Islet of Langerhans (tissue), 1 donor: Measurements from ENCODE around the gene SPA17.

Source experiments
- FAIRE-seq: peaks from one replicate; lab custom pipeline; 2011; peaks lifted over from hg19 to GRCh38; lab: Jason Lieb, UNC

SPA17 gene

GRCh38 chr11:124663861-124664260, 9.8 kb upstream of the SPA17 start:
- FAIRE-seq = no peak

- no peak for FAIRE-seq
These were observed 6.1 kb upstream of the SPA17 start for GRCh38 chr11:124667601-124668000.

DNA sequence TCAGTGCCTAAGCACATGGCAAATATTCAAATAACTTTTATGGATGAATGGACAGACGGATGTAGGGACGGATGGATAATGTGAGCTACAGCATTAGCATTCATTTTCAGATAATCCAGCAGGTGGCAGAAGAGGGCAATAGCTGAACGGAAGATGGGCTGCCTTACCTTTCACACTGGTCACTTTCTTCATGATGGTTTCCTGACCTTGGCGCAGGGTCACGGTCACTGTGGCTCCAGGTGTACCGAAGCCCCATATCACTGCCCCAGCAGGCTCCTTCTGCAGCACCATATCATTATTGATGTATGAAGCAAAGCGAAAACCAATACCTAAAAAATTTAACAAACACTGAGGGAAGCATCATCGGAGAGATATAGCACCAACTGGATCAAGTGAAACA, 4.5 kb upstream of the SPA17 start:
- FAIRE-seq = no peak

DNA sequence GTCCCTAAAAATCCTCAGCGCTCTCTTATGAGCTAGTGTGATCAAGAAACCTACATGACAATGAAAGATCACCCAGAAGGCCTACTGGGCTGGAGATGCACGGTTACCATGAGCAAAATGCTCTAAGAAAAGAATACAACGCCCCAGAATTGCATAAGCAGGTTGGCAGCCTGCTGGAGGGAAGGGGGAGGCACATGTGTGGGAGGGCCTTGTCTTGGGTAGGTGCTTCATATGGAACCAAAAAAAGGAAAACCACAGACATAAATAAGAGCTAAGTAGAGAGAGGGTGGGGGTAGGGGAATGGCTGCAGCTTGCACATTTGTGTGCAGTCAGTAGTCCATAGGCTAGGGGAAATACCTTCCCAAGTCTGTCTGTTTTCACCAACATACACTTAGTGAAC, 3.0 kb upstream of the SPA17 start:
- FAIRE-seq = no peak

GRCh38 chr11:124672536-124673215, 1.0 kb upstream of the SPA17 start:
- FAIRE-seq = no peak

- no peak for FAIRE-seq
These were observed 439 bp downstream of the SPA17 start for GRCh38 chr11:124674168-124674517.

GRCh38 chr11:124674571-124674970, 867 bp downstream of the SPA17 start:
- FAIRE-seq = no peak

DNA sequence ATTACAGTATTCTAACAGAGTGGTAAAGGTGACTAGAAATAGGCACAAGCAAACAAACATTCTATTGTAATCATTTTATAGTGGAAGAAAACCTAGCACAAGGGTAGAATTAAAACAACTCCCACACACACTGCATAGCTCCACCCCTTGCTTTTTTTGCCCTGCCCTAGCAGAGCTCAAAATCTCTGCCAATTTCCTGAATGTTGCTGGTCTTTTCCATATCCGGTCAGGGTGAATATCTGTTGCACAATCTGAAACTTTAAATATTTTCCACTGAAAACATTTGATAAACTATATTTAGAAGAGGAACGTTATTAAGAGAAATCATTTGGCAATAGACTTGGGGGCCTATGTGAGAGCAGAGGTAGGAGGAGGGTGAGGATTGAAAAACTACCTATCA, 2.7 kb downstream of the SPA17 start:
- peak; percentile 13 for FAIRE-seq

- FAIRE-seq = no peak
These were observed 4.7 kb downstream of the SPA17 start for GRCh38 chr11:124678416-124678815.

- no peak for FAIRE-seq
These were observed 7.7 kb downstream of the SPA17 start for GRCh38 chr11:124681421-124681820.

- FAIRE-seq = no peak
These were observed 8.7 kb downstream of the SPA17 start for GRCh38 chr11:124682443-124682842.

GRCh38 chr11:124693142-124693541, 19.4 kb downstream of the SPA17 start:
- no peak for FAIRE-seq

DNA sequence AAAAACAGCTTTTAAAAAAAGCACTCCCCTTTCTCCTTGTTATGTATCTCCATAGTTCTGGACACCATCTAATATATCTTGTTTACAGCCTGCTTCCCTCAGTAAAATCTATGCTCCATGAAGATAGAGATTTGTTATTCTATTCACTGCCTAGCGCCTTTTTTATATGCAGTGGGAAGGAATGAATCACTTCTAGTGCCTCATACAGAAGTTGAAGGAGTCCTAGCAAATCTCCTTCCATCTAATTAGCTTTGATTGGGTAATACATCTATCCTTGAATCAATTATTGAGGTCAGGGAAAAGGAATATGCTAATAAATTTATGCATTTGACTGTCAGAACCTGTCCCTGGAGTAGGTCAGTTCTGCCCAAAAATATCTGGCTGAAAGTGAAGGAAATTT, 25.8 kb downstream of the SPA17 start:
- FAIRE-seq = no peak

- no peak for FAIRE-seq
These were observed 26.3 kb downstream of the SPA17 start for GRCh38 chr11:124700028-124700427.

DNA sequence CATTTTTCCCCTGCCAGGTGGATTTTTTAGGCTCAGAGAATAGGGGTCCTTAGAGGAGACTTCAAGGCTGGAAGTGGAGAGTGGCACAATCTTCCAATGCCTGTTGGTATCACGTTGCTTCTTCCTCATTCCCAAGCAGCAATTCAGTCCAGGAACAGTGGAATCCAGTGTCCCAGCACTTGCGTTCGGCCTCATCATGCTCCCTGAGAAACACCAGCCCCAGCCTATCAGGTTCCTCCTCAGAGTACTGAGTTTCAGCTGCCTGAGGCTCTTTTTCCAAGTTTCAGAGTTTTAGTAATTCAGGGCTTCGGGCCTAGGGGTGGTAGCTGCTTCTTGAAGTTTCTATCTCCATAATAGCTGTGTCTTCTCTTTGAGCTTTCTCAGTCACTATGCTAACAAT, 34.1 kb downstream of the SPA17 start:
- no peak for FAIRE-seq

DNA sequence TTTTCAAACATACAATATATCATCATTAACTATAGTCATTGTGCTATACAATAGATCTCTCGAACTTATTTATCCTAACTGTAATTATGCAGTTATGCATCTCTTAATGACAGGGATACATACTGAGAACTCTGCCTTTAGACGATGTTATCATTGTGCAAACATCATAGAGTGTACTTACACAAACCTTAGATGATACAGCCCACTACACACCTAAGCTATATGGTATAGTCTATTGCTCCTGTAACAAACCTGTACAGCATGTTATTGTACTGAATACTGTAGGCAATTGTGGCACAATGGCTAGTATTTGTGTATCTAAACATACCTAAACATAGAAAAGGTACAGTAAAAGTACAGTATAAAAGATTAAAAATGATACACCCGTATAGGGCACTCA, 38.7 kb downstream of the SPA17 start:
- no peak for FAIRE-seq

- no peak for FAIRE-seq
These were observed 42.9 kb downstream of the SPA17 start for GRCh38 chr11:124716591-124716990.

DNA sequence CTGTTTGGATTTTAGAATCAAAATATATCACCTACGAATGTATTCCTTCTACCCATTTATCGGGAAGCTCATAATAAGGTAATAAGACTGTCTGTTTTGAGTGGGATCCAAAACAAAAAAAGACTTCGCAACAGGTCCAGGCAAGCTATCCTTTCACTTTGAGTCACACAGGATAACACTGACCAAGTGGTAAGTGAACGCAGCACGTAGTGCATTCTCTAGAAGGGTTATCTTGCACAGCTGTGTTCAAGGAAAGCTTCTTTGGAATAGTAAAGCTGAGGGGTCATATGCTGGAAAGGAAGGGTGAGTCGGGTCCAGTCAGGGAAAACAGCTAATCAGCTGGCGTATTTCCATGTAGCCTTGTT, 43.7 kb downstream of the SPA17 start:
- no peak for FAIRE-seq

GRCh38 chr11:124717786-124718651, 44.3 kb downstream of the SPA17 start:
- no peak for FAIRE-seq

GRCh38 chr11:124718801-124719200, 45.1 kb downstream of the SPA17 start:
- FAIRE-seq = no peak

- FAIRE-seq = no peak
These were observed 45.8 kb downstream of the SPA17 start for GRCh38 chr11:124719534-124719933.

- FAIRE-seq = no peak
These were observed 48.5 kb downstream of the SPA17 start for GRCh38 chr11:124722176-124722575.

DNA sequence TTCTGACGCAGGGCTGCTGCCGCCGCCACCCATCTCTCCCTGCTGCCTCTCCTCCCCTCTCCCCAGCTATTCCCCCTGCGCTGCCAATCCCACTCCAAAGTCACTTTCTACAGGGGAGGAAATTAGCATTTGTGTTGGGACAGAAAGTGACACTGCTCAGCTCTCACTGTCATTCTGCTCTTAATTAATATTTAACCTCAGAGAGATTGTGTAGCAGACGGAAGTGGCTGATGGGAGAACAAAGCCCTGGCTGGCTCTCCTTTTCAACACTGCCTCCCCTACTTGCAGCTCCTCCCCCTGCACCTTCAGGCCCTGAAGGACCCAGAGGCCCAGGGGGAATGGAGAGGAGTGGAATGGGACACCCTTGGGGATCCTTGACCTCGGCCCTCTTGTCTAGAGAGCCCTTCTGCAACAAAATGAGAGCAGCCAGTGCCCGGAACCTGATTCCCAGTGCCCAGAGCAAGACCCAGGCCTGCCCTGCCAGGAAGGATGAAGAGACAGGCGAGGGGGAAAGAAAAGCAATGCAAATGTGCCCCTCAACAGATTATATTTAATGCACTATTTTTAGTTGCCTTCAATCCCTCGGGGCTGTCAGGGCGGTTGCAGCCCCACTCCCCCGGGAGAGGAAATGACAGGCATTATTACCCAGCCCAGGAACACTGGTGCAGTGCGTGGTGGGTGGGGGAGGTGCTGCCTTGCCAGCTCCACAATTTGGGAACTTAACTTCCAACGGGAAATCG, 51.4 kb downstream of the SPA17 start:
- FAIRE-seq = no peak
